GM23248 (cell line): ENCODE data around the gene PRSS8. TPM values are rescaled to one million over a fixed set of nuclear protein-coding genes. Genes with fewer than 3 reads are reported as not detected.
A peak's percentile ranks its signal among the peaks of the same experiment; 100 is the strongest.

Source experiments
- DNase-seq: peaks from one replicate; pipeline ENCODE4 v3.0.0-alpha.2; 2015
- H2AFZ ChIP-seq: fragments of 200-600 bp; sonication (generic); 2 replicates; pipeline ENCODE4 v1.6.1; 2016; ENCODE audit warnings: antibody characterized with exemption
- H3F3A ChIP-seq: fragments of 200-600 bp; sonication (generic); 2 replicates; pipeline ENCODE4 v1.6.1; 2016; ENCODE audit warnings: mild to moderate bottlenecking, antibody characterized with exemption, mixed run types; ENCODE audit not compliant: insufficient read depth
- H3K27ac ChIP-seq: fragments of 200-600 bp; sonication (generic); 2 replicates; pipeline ENCODE4 v1.5.1; 2016; ENCODE audit warnings: mild to moderate bottlenecking
- H3K27me3 ChIP-seq: fragments of 200-600 bp; sonication (generic); replicated peaks from 2 replicates; pipeline ENCODE4 v1.6.1; 2016; ENCODE audit warnings: mild to moderate bottlenecking; ENCODE audit not compliant: insufficient read depth
- H3K36me3 ChIP-seq: fragments of 200-600 bp; sonication (generic); 2 replicates; pipeline ENCODE4 v1.6.1; 2016; ENCODE audit warnings: low read depth, mild to moderate bottlenecking
- H3K4me1 ChIP-seq: fragments of 200-600 bp; sonication (generic); 2 replicates; pipeline ENCODE4 v1.6.1; 2016; ENCODE audit warnings: mild to moderate bottlenecking; ENCODE audit not compliant: insufficient read depth
- H3K4me2 ChIP-seq: fragments of 200-600 bp; sonication (generic); one replicate; pipeline ENCODE4 v1.6.1; 2016; ENCODE audit warnings: mild to moderate bottlenecking; ENCODE audit not compliant: unreplicated experiment
- H3K4me3 ChIP-seq: fragments of 200-600 bp; sonication (generic); 2 replicates; pipeline ENCODE4 v1.5.1; 2016; ENCODE audit warnings: mild to moderate bottlenecking
- H3K79me2 ChIP-seq: fragments of 200-600 bp; sonication (generic); 2 replicates; pipeline ENCODE4 v1.6.1; 2016; ENCODE audit warnings: mild to moderate bottlenecking; ENCODE audit not compliant: insufficient read depth
- H3K9ac ChIP-seq: fragments of 200-600 bp; sonication (generic); 2 replicates; pipeline ENCODE4 v1.6.1; 2016; ENCODE audit warnings: mild to moderate bottlenecking
- H3K9me2 ChIP-seq: fragments of 200-600 bp; sonication (generic); 2 replicates; pipeline ENCODE4 v1.6.1; 2016; ENCODE audit warnings: mixed run types, mild to moderate bottlenecking, moderate library complexity; ENCODE audit not compliant: insufficient read depth
- H3K9me3 ChIP-seq: fragments of 200-600 bp; sonication (generic); one replicate; pipeline ENCODE4 v1.6.1; 2017; ENCODE audit warnings: low read depth
- H4K20me1 ChIP-seq: fragments of 200-600 bp; sonication (generic); 2 replicates; pipeline ENCODE4 v1.6.0; 2016; ENCODE audit not compliant: insufficient read depth
- EZH2 ChIP-seq: fragments of 200-600 bp; sonication (generic); IDR thresholded peaks from 2 replicates; pipeline ENCODE4 v1.6.1; 2018; ENCODE audit warnings: antibody characterized with exemption, mild to moderate bottlenecking; ENCODE audit not compliant: insufficient read depth, poor library complexity, severe bottlenecking
- EZH2phosphoT487 ChIP-seq: fragments of 200-600 bp; sonication (generic); IDR thresholded peaks from 2 replicates; pipeline ENCODE4 v1.6.1; 2018; ENCODE audit warnings: antibody characterized with exemption, moderate library complexity, mild to moderate bottlenecking, low read depth; ENCODE audit not compliant: insufficient read depth
- WGBS, 2 experiments: methylation state at CpG; one replicate each; pipeline ENCODE4 v1.1.6; 2015 to 2017; ENCODE audit warnings: low lambda C conversion rate in 2 of 2, low coverage in 1 of 2; ENCODE audit errors: missing lambda C conversion rate in 2 of 2; 5-methylcytosine and 5-hydroxymethylcytosine counted together
- in situ Hi-C: fragments of 300-500 bp; cut with MboI; formaldehyde crosslinking; loops from 2 replicates; pipeline ENCODE4 v1.15.0; 2020
- polyA plus RNA-seq: library from polyadenylated mRNA; unstranded; fragments of >200 nt; fragmentation: Nextera tagmentation; extraction: Ambion mirVana; gene quantifications from 2 replicates; pipeline ENCODE4 v1.2.1, GENCODE V29; 2016
- total RNA-seq: library from RNA; depleted of rRNA; stranded (reverse); fragments of >200 nt; shearing (Covaris generic); gene quantifications from 2 replicates; pipeline ENCODE4 v1.2.3, GENCODE V29; 2014

The PRSS8 gene
- total and polyA plus RNA-seq, 2 experiments from 2014 or later, result not detected

DNA sequence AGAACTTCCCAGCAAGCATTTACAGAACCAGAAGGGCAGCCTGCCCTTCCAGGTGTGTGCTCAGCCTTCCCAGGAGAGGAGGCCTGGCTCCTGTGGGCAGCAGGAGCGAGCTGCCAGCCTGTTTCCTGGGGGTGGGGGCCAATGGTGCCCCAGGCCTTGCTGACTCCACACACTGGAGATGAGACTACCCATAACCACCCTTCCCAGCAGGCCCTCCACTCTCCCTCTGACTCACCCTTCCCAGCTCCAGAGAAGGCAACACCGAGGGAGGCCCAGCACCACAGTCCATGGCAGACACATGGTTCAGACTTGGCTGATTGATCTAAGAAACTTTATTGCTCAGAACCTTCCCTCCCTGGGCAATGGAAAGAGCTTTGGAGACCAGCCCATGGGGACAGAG is 45.0 kb downstream of the PRSS8 start:
- H3K4me3 ChIP-seq, result no peak overlapping the region
- peaks cover 27% of the 10 kb centered on the region for H3K4me1 ChIP-seq
- H3K79me2 ChIP-seq, result peaks cover 68% of the 10 kb centered on the region
- H3K27ac ChIP-seq, result peak overlapping the region; percentile 93
- peak overlapping the region; percentile 5 for H3K4me2 ChIP-seq
- no peaks in the 10 kb centered on the region for H3K27me3 ChIP-seq
- TF ChIP-seq EZH2 (no peak), EZH2phosphoT487 (no peak)
- WGBS, 2 experiments, result 51 to 53% methylated on average over 2 of the region's 2 CpGs
- H2AFZ ChIP-seq, result no peak overlapping the region
- in situ Hi-C loops, result no loop called here
- H3K9me3 ChIP-seq, result no peaks in the 10 kb centered on the region
- no peaks in the 10 kb centered on the region for H3K9me2 ChIP-seq
- H3K9ac ChIP-seq, result peak overlapping the region; percentile 52; the same call in 1 of the 2 replicates
- peak; percentile 84 for DNase-seq
- peaks cover 21% of the 10 kb centered on the region for H3F3A ChIP-seq
- no peaks in the 10 kb centered on the region for H4K20me1 ChIP-seq
- H3K36me3 ChIP-seq, result peaks cover 13% of the 10 kb centered on the region; the same call in 1 of the 2 replicates

DNA sequence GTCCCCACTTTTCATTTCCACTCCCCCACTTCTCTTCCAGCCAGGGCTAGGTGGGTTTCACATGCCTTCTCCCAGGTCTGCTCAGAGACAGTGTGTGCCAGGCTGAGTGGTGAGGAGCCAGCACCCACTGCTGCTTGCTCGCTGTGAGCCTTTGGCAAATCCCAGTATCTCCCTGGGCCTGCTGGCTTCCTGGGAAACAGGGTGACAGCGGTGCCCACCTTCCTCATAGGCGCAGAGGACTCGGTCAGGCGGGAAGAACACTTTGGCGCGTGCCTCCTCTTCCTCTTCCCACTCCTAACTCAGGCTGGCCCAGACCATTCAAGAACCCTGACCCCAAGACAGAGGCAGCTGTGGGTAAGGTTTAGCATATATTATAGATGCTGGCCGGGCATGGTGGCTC is 46.3 kb downstream of the PRSS8 start:
- no peak for TF ChIP-seq EZH2phosphoT487
- TF ChIP-seq EZH2, result no peak
- H3K27me3 ChIP-seq, result no peaks in the 10 kb centered on the region
- no peaks in the 10 kb centered on the region for H3K9me2 ChIP-seq
- in situ Hi-C loops, result no loop called here
- H2AFZ ChIP-seq, result no peak overlapping the region
- H3K79me2 ChIP-seq, result peaks cover 65% of the 10 kb centered on the region
- H3K4me2 ChIP-seq, result no peak overlapping the region
- peaks cover 13% of the 10 kb centered on the region; the same call in 1 of the 2 replicates for H3K36me3 ChIP-seq
- no peak overlapping the region for H3K27ac ChIP-seq
- peaks cover 21% of the 10 kb centered on the region for H3F3A ChIP-seq
- DNase-seq, result no peak
- H3K4me1 ChIP-seq, result peaks cover 27% of the 10 kb centered on the region
- H3K9ac ChIP-seq, result no peak overlapping the region
- no peaks in the 10 kb centered on the region for H3K9me3 ChIP-seq
- 95 to 97% methylated on average over 8 of the region's 8 CpGs for WGBS, 2 experiments
- no peaks in the 10 kb centered on the region for H4K20me1 ChIP-seq
- H3K4me3 ChIP-seq, result no peak overlapping the region

DNA sequence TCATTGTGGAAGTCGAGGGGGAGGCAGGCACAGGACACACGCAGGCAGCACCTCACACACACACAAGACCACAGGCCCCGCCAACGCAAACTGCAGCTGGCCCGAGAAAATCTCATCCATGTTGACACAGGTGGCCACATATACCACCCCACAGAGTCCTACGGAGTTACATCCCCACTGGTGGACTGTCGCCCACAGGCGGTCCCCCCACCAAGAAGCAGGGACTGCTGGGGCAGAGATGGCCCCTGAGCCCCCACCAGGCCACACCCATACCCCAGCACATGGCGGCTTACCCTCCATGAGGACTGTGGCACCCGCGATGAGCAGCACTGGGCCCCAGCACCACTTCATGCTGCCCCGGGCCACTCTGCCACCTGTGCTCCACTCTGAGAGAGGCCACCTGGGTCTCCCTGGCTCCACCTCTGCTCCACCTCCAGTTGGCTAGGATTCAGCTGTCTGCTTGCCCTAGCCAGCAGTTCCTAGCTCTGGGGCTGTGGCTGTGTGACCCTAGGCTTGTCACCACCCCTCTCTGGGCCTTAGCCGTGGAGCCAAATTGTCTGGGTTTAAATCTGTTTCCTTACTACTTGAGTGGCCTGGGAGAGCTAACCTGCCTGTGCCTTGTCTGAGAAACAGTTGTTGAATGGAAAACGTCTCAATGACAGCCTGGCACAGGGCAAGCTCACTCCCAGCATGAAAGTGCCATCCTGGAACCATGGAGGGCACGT is 46.9 kb downstream of the PRSS8 start, which contains the start of gene PRSS53:
PRSS53 (minus strand) TSS at position 485 of the 725 bp plus-strand sequence; CDS start at position 351, 134 bp downstream.
- Histone ChIP-seq H3F3A (peaks cover 21% of the 10 kb centered on the region), H3K4me3 (no peak within 1 kb of the TSS), H2AFZ (no peak within 1 kb of the TSS), H3K79me2 (peaks cover 59% of the 10 kb centered on the region), H4K20me1 (no peaks in the 10 kb centered on the region), H3K9ac (peak within 1 kb of the TSS; percentile 14; the same call in 1 of the 2 replicates), H3K9me3 (no peaks in the 10 kb centered on the region), H3K4me1 (peaks cover 27% of the 10 kb centered on the region), H3K4me2 (no peak within 1 kb of the TSS), H3K27me3 (no peaks in the 10 kb centered on the region), H3K36me3 (peaks cover 13% of the 10 kb centered on the region; the same call in 1 of the 2 replicates), H3K9me2 (no peaks in the 10 kb centered on the region), H3K27ac (no peak within 1 kb of the TSS)
- WGBS, 2 experiments, result 76 to 81% methylated on average over 15 of the region's 15 CpGs
- in situ Hi-C loops, result no loop called here
- DNase-seq, result no peak
- TF ChIP-seq EZH2 (no peak), EZH2phosphoT487 (no peak)

DNA sequence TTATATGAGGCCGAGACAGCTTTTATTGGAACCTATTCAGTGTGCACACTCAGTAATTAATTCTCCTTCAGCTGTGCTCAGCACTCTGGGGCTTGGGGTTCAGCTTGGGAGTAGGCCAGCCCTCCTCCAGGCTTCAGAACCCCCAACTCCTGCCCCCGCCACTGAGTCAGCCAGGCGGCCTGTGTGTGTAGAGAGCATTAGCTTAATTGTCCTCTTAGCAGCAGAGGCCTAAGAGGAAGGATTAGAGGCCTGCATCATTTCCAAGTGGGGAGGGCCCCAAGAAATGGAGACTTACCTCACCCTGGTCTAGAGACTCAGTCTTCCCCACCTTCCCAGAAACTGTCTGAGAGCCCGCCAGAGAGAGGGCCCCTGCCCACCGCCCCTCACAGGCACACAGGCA is 47.6 kb downstream of the PRSS8 start:
- no peaks in the 10 kb centered on the region for H4K20me1 ChIP-seq
- WGBS, 2 experiments, result 83 to 96% methylated on average over 5 of the region's 5 CpGs

More for the DNA sequence above, 47.6 kb downstream of the PRSS8 start:
- in situ Hi-C loops, result no loop called here
- Histone ChIP-seq H3K79me2 (peaks cover 55% of the 10 kb centered on the region), H3K9me3 (no peaks in the 10 kb centered on the region), H3K9me2 (no peaks in the 10 kb centered on the region), H3F3A (peaks cover 21% of the 10 kb centered on the region), H3K4me2 (no peak overlapping the region), H3K27ac (no peak overlapping the region), H3K9ac (peak overlapping the region; percentile 14; the same call in 1 of the 2 replicates), H3K27me3 (no peaks in the 10 kb centered on the region), H3K4me1 (peaks cover 27% of the 10 kb centered on the region), H3K4me3 (no peak overlapping the region), H3K36me3 (peaks cover 13% of the 10 kb centered on the region; the same call in 1 of the 2 replicates), H2AFZ (no peak overlapping the region)
- DNase-seq, result no peak
- TF ChIP-seq EZH2 (no peak), EZH2phosphoT487 (no peak)
